Heart left ventricle (tissue), 13 donors: ENCODE measurements around the gene STKLD1.

Experiments used
- CTCF ChIP-seq, 12 donors: fragments of 200-600 bp; sonication (generic) in 4 of 12; IDR thresholded peaks; one replicate each; pipeline versions ENCODE4 v1.5.0 to v1.8.0; 2018 to 2022; ENCODE audit warnings: antibody characterized with exemption in 12 of 12, mild to moderate bottlenecking in 5 of 12
- POLR2A ChIP-seq, 2 donors: fragments of 450-650 bp; IDR thresholded peaks; one replicate each; pipeline ENCODE4 v1.6.1; 2017; ENCODE audit warnings: antibody characterized with exemption in 2 of 2, mild to moderate bottlenecking in 2 of 2, moderate library complexity in 2 of 2
- donor health status: ischemic (EF 13 %, LVEDD 7.1; RV severe dilation, severe dysfunction).
- donor health status: DM: no; HTN: yes; CAD: no.
- donor health status: DM: no; HTN: no; CAD: no.
- donor health status: ischemic (EF 25% LVEDD 6.9; RV normal size, moderate dysfunction).
- donor health status: ischemic (EF 25% LVEDD 5.7; RV mildly dilated, moderate dysfunction).
- donor health status: ischemic (EF 35%, LVEDD 5.7; RV mildly dilated, moderate dysfunction).
- donor health status: nonischemic (EF 11% LVEDD 7.7; RV severe dilation, severe dysfunction).
- donor health status: DM: yes; HTN: yes; CAD: no.
- donor health status: PGD.
- donor health status: ischemic (EF 29% LVEDD 5.4; RV normal size, mild dysfunction).
- donor health status: nonischemic (EF 23%, LVEDD 6.1; RV moderate dilation, normal function).

- TF ChIP-seq CTCF (IDR thresholded peaks at IDR 0.05), result no peak
- no peak for TF ChIP-seq POLR2A (IDR thresholded peaks at IDR 0.05)
Measured at GRCh38 chr9:133378408-133378962, 2.3 kb downstream of the STKLD1 start.
